Keratinocyte (primary cell): Measurements from ENCODE around the gene SERP2.

ENCODE experiments used
- EZH2 ChIP-seq: IDR thresholded peaks from one replicate; pipeline ENCODE4 v1.6.1; 2012; ENCODE audit warnings: inconsistent platforms, mild to moderate bottlenecking, low read length, moderate library complexity
- TF ChIP-seq, protein P1 (sequence below), 3 experiments: IDR thresholded peaks in 1 of 3; conservative IDR thresholded peaks in 1 of 3; optimal IDR thresholded peaks in 1 of 3; 2 replicates in 2 of 3; 3 replicates in 1 of 3; pipeline versions ENCODE3 to v1.5.1; 2011; ENCODE audit warnings: low read length in 3 of 3, mild to moderate bottlenecking in 3 of 3, moderate library complexity in 2 of 3, control low read depth in 1 of 3, inconsistent platforms in 1 of 3; ENCODE audit not compliant: insufficient read depth in 2 of 3; ENCODE audit errors: extremely low read depth in 1 of 3

GRCh38 chr13:44368062-44368591, 5.5 kb upstream of the SERP2 start:
- TF ChIP-seq EZH2, result no peak
- TF ChIP-seq, protein P1, sequence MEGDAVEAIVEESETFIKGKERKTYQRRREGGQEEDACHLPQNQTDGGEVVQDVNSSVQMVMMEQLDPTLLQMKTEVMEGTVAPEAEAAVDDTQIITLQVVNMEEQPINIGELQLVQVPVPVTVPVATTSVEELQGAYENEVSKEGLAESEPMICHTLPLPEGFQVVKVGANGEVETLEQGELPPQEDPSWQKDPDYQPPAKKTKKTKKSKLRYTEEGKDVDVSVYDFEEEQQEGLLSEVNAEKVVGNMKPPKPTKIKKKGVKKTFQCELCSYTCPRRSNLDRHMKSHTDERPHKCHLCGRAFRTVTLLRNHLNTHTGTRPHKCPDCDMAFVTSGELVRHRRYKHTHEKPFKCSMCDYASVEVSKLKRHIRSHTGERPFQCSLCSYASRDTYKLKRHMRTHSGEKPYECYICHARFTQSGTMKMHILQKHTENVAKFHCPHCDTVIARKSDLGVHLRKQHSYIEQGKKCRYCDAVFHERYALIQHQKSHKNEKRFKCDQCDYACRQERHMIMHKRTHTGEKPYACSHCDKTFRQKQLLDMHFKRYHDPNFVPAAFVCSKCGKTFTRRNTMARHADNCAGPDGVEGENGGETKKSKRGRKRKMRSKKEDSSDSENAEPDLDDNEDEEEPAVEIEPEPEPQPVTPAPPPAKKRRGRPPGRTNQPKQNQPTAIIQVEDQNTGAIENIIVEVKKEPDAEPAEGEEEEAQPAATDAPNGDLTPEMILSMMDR (optimal IDR thresholded peaks at IDR 0.05 in 1 of 3, IDR thresholded peaks at IDR 0.05 in 1 of 3, conservative IDR thresholded peaks at IDR 0.05 in 1 of 3; ENCODE audit: extremely low read depth in 1 of 3, insufficient read depth in 2 of 3, low read length in 3 of 3), result no peak
